K562 (cell line): ENCODE measurements around the gene SYTL2. TPM values are rescaled to one million over a fixed set of nuclear protein-coding genes. Genes with fewer than 3 reads are reported as not detected.

Experiments
- CEBPG ChIP-seq, 3 experiments: fragments of 200-800 bp in 1 of 3; sonication (Bioruptor generic) in 1 of 3; sonication (generic) in 1 of 3; formaldehyde crosslinking in 1 of 3; IDR thresholded peaks in 2 of 3; conservative IDR thresholded peaks in 1 of 3; 2 replicates each; pipeline versions ENCODE4 v1.6.1 to v1.8.0; 2016 to 2022; ENCODE audit warnings: missing compliant biosample characterization in 2 of 3, missing genetic modification characterization in 2 of 3, mild to moderate bottlenecking in 1 of 3, missing genetic modification reagents in 1 of 3
- HDAC3 ChIP-seq: fragments of 450-650 bp; IDR thresholded peaks from 2 replicates; pipeline ENCODE4 v1.6.1; 2018; ENCODE audit warnings: borderline replicate concordance, mild to moderate bottlenecking, moderate library complexity; ENCODE audit not compliant: partially characterized antibody
- MGA ChIP-seq: fragments of 450-650 bp; IDR thresholded peaks from 2 replicates; pipeline ENCODE4 v1.6.1; 2016; ENCODE audit warnings: mild to moderate bottlenecking, moderate library complexity
- MITF ChIP-seq: IDR thresholded peaks from 2 replicates; pipeline ENCODE4 v1.6.1; 2014; ENCODE audit warnings: antibody characterized with exemption
- TBL1XR1 ChIP-seq, 2 experiments: IDR thresholded peaks; 2 replicates each; pipeline ENCODE4 v1.6.1; 2012; ENCODE audit warnings: improper control_type of control experiment in 2 of 2, low read length in 2 of 2, mild to moderate bottlenecking in 1 of 2
- TEAD1 ChIP-seq, 2 experiments: fragments of 450-650 bp in 1 of 2; sonication (generic) in 1 of 2; formaldehyde crosslinking; IDR thresholded peaks; 2 replicates each; pipeline versions ENCODE4 v1.4.0 to v1.8.0; 2020 to 2022; ENCODE audit warnings: mild to moderate bottlenecking in 2 of 2, missing genetic modification reagents in 1 of 2
- TSC22D4 ChIP-seq: fragments of 450-650 bp; IDR thresholded peaks from 2 replicates; pipeline ENCODE4 v1.6.1; 2016; ENCODE audit warnings: missing genetic modification characterization, missing biosample characterization, control low read depth
- ZFP1 ChIP-seq: fragments of 450-650 bp; formaldehyde crosslinking; IDR thresholded peaks from 2 replicates; pipeline ENCODE4 v1.4.0; 2020; ENCODE audit warnings: mild to moderate bottlenecking, mixed read lengths
- polyA plus RNA-seq, 8 experiments: library from polyadenylated mRNA; depleted of rRNA in 4 of 8; stranded (reverse) in 5 of 8; unstranded in 3 of 8; fragments of >200 nt; fragmentation: Nextera tagmentation in 2 of 8; fragmentation: Illumina TruSeq in 1 of 8; extraction: Ambion mirVana in 2 of 8; extraction: Trizol in 1 of 8; gene quantifications; 2 replicates each; pipeline versions ENCODE4 v1.2.1 to v1.2.3, GENCODE V29; 2011 to 2014; ENCODE audit warnings: inconsistent platforms in 1 of 8, missing spikeins in 1 of 8
- total RNA-seq, 7 experiments: library from RNA; depleted of rRNA in 6 of 7; stranded (reverse); fragments of >200 nt in 6 of 7; fragmentation: Illumina TruSeq in 2 of 7; extraction: Trizol in 2 of 7; gene quantifications; 2 replicates each; pipeline versions ENCODE4 v1.2.1 to v1.2.3, GENCODE V29; 2011 to 2021; ENCODE audit warnings: low replicate concordance in 1 of 7
- TF ChIP-seq, protein P1 (sequence below): fragments of 450-650 bp; IDR thresholded peaks from 2 replicates; pipeline ENCODE4 v1.6.1; 2018; ENCODE audit not compliant: partially characterized antibody

SYTL2 gene
- total and polyA plus RNA-seq, 9 of the 15 experiments (the other 6 are each of a cell fraction or from before 2014, with no cell fraction given) = 0.05 to 0.57 (median 0.35) TPM

GRCh38 chr11:85647604-85648299 lies 163.2 kb downstream of the SYTL2 start, which contains the start of gene TMEM126A (continued):
- TF ChIP-seq MGA (peak; percentile 31; the same call in 1 of the 2 replicates), TBL1XR1 (IDR thresholded peaks at IDR 0.05; ENCODE audit: low read length in 2 of 2) (peak in 1 of 2 experiments; percentile 46; a peak in 1 of 4 replicates), ZFP1 (CRISPR knock-in tag) (no peak), MITF (peak; percentile 79), TSC22D4 (tag) (no peak), CEBPG (CRISPR knock-in tag; IDR thresholded peaks at IDR 0.05) (no peak), CEBPG (tag; conservative IDR thresholded peaks at IDR 0.05 in 1 of 2, IDR thresholded peaks at IDR 0.05 in 1 of 2) (peak; percentile 45 to 73; a peak in 3 of 4 replicates), TEAD1 (CRISPR knock-in tag; IDR thresholded peaks at IDR 0.05) (peak in 1 of 2 experiments; percentile 72; a peak in 1 of 4 replicates), HDAC3 (no peak)
- TF ChIP-seq, protein P1, sequence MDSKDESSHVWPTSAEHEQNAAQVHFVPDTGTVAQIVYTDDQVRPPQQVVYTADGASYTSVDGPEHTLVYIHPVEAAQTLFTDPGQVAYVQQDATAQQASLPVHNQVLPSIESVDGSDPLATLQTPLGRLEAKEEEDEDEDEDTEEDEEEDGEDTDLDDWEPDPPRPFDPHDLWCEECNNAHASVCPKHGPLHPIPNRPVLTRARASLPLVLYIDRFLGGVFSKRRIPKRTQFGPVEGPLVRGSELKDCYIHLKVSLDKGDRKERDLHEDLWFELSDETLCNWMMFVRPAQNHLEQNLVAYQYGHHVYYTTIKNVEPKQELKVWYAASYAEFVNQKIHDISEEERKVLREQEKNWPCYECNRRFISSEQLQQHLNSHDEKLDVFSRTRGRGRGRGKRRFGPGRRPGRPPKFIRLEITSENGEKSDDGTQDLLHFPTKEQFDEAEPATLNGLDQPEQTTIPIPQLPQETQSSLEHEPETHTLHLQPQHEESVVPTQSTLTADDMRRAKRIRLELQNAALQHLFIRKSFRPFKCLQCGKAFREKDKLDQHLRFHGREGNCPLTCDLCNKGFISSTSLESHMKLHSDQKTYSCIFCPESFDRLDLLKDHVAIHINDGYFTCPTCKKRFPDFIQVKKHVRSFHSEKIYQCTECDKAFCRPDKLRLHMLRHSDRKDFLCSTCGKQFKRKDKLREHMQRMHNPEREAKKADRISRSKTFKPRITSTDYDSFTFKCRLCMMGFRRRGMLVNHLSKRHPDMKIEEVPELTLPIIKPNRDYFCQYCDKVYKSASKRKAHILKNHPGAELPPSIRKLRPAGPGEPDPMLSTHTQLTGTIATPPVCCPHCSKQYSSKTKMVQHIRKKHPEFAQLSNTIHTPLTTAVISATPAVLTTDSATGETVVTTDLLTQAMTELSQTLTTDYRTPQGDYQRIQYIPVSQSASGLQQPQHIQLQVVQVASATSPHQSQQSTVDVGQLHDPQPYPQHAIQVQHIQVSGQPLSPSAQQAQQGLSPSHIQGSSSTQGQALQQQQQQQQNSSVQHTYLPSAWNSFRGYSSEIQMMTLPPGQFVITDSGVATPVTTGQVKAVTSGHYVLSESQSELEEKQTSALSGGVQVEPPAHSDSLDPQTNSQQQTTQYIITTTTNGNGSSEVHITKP = peak; percentile 37
